HEK293 (cell line): ENCODE data around the gene QSER1.

ENCODE experiments used
- ATF2 ChIP-seq: fragments of 450-650 bp; formaldehyde crosslinking; IDR thresholded peaks from 2 replicates; pipeline ENCODE4 v1.5.1; 2016; ENCODE audit warnings: missing biosample characterization, missing genetic modification characterization, low read depth
- CTCF ChIP-seq: fragments of 450-650 bp; formaldehyde crosslinking; IDR thresholded peaks from 2 replicates; pipeline ENCODE4 v1.5.1; 2016; ENCODE audit warnings: missing biosample characterization, missing genetic modification characterization
- GFI1B ChIP-seq: fragments of 450-650 bp; formaldehyde crosslinking; IDR thresholded peaks from 2 replicates; pipeline ENCODE4 v1.5.1; 2016; ENCODE audit warnings: missing biosample characterization, missing genetic modification characterization
- MYNN ChIP-seq: fragments of 450-650 bp; formaldehyde crosslinking; IDR thresholded peaks from 2 replicates; pipeline ENCODE4 v1.5.1; 2016; ENCODE audit warnings: missing biosample characterization, missing genetic modification characterization, borderline replicate concordance
- OVOL3 ChIP-seq: fragments of 450-650 bp; formaldehyde crosslinking; IDR thresholded peaks from 2 replicates; pipeline ENCODE4 v1.5.1; 2016; ENCODE audit warnings: missing biosample characterization, missing genetic modification characterization
- SETDB1 ChIP-seq: IDR thresholded peaks from one replicate; pipeline ENCODE4 v1.6.1; 2017; ENCODE audit warnings: mild to moderate bottlenecking, low read length, moderate library complexity, mixed read lengths; ENCODE audit not compliant: insufficient read length
- YY1 ChIP-seq: fragments of 450-650 bp; formaldehyde crosslinking; IDR thresholded peaks from 2 replicates; pipeline ENCODE4 v1.5.1; 2018; ENCODE audit warnings: missing biosample characterization, missing genetic modification characterization
- ZBTB8A ChIP-seq: fragments of 450-650 bp; formaldehyde crosslinking; IDR thresholded peaks from 2 replicates; pipeline ENCODE4 v1.5.1; 2016; ENCODE audit warnings: missing biosample characterization, missing genetic modification characterization
- ZNF24 ChIP-seq: fragments of 450-650 bp; formaldehyde crosslinking; IDR thresholded peaks from 2 replicates; pipeline ENCODE4 v1.5.1; 2016; ENCODE audit warnings: missing biosample characterization, missing genetic modification characterization
- TF ChIP-seq, protein P1 (sequence below): fragments of 450-650 bp; formaldehyde crosslinking; IDR thresholded peaks from 2 replicates; pipeline ENCODE4 v1.5.1; 2016; ENCODE audit warnings: missing biosample characterization, missing genetic modification characterization
- TF ChIP-seq, protein P2 (sequence below): fragments of 450-650 bp; formaldehyde crosslinking; IDR thresholded peaks from 2 replicates; pipeline ENCODE4 v1.5.1; 2016; ENCODE audit warnings: missing biosample characterization, missing genetic modification characterization

DNA sequence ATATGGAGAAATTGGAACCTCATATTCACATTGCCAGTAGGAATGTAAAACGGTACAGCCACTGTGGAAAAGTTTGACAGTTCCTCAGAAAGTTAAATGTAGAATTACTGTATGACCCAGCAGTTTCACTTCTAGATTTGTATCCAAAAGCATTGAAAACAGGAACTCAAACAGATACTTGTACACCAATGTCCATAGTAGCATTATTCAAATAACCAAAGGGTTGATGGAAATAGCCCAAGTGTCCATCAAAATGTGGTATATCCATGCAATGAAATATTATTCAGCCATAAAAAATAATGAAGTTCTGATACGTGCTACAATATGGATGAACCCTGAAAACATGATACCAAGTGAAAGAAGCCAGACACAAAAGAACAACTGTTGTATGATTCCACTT is 45.1 kb upstream of the QSER1 start:
- TF ChIP-seq ZNF24 (tag by site-specific recombination), result no peak
- TF ChIP-seq CTCF (tag by site-specific recombination), result no peak
- TF ChIP-seq ATF2, result no peak
- TF ChIP-seq, protein P1, sequence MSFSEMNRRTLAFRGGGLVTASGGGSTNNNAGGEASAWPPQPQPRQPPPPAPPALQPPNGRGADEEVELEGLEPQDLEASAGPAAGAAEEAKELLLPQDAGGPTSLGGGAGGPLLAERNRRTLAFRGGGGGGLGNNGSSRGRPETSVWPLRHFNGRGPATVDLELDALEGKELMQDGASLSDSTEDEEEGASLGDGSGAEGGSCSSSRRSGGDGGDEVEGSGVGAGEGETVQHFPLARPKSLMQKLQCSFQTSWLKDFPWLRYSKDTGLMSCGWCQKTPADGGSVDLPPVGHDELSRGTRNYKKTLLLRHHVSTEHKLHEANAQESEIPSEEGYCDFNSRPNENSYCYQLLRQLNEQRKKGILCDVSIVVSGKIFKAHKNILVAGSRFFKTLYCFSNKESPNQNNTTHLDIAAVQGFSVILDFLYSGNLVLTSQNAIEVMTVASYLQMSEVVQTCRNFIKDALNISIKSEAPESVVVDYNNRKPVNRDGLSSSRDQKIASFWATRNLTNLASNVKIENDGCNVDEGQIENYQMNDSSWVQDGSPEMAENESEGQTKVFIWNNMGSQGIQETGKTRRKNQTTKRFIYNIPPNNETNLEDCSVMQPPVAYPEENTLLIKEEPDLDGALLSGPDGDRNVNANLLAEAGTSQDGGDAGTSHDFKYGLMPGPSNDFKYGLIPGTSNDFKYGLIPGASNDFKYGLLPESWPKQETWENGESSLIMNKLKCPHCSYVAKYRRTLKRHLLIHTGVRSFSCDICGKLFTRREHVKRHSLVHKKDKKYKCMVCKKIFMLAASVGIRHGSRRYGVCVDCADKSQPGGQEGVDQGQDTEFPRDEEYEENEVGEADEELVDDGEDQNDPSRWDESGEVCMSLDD (tag by site-specific recombination), result no peak
- TF ChIP-seq OVOL3 (tag by site-specific recombination), result no peak
- no peak for TF ChIP-seq SETDB1
- no peak for TF ChIP-seq YY1 (tag by site-specific recombination)
- TF ChIP-seq ZBTB8A (tag by site-specific recombination), result no peak
- no peak for TF ChIP-seq GFI1B (tag by site-specific recombination)
- TF ChIP-seq MYNN (tag by site-specific recombination), result no peak
- TF ChIP-seq, protein P2, sequence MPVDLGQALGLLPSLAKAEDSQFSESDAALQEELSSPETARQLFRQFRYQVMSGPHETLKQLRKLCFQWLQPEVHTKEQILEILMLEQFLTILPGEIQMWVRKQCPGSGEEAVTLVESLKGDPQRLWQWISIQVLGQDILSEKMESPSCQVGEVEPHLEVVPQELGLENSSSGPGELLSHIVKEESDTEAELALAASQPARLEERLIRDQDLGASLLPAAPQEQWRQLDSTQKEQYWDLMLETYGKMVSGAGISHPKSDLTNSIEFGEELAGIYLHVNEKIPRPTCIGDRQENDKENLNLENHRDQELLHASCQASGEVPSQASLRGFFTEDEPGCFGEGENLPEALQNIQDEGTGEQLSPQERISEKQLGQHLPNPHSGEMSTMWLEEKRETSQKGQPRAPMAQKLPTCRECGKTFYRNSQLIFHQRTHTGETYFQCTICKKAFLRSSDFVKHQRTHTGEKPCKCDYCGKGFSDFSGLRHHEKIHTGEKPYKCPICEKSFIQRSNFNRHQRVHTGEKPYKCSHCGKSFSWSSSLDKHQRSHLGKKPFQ, result no peak
